ENCODE data around the gene ENPP7. TPM values are rescaled to one million over a fixed set of nuclear protein-coding genes. Genes with fewer than 3 reads are reported as not detected.

The ENPP7 gene
- total RNA-seq, 1 donor from 2014 or later, result not detected

DNA sequence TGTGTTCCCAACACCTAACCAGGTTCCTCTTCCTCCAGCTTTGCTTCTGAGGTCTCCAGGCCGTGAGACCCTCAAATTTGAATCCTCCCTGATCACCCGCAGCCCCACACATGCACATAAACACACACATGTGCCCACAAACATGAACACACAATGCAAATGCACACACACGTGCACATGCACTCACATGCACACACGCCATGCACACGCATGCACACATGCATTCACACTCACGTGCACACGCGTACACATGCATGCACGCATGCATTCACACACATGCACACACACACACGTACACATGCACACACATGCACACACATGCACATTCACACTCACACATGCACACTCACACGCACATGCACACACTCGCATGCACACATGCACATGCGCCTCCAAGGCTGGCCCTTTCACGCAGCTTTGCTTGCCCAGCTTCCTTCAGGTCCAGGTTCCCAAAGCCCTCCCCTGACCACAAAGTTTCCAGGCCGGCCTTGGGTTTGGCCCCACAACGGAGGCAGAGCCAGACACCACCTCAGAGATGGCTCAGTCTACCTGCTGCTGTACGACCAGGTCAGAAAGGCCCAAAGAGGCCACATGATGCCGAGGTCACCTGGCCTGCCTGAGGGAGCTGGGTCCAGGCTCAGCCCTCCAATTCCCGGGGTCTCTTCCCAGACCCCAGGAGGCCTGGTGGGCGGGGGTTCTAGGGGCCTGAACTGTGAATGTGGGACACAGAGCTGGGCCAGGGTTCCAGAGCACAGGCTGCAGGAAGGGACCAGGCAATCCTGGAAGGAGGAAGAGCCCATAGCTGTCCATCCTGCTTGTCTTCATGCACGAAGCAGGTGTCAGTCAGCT lies 39.5 kb upstream of the ENPP7 start:
- H3K4me3 Mint-ChIP-seq (ENCODE audit: unreplicated experiment), result no peak overlapping the region
- DNase-seq (ENCODE audit: low spot score), result no peak
- no peak for TF ChIP-seq CTCF (IDR thresholded peaks at IDR 0.05; ENCODE audit: unreplicated experiment)
- H3K9me3 Mint-ChIP-seq (ENCODE audit: unreplicated experiment), result no peaks in the 10 kb centered on the region
- no peaks in the 10 kb centered on the region for H3K27me3 Mint-ChIP-seq (ENCODE audit: unreplicated experiment)
- no peak overlapping the region for H3K27ac Mint-ChIP-seq (ENCODE audit: unreplicated experiment)
- H3K36me3 Mint-ChIP-seq (ENCODE audit: low read depth, unreplicated experiment), result no peaks in the 10 kb centered on the region
- no peaks in the 10 kb centered on the region for H3K4me1 Mint-ChIP-seq (ENCODE audit: unreplicated experiment)

GRCh38 chr17:79691931-79692330 lies 38.8 kb upstream of the ENPP7 start:
- DNase-seq (ENCODE audit: low spot score), result no peak
- Mint-ChIP-seq H3K9me3 (ENCODE audit: unreplicated experiment) (no peaks in the 10 kb centered on the region), H3K27ac (ENCODE audit: unreplicated experiment) (no peak overlapping the region), H3K36me3 (ENCODE audit: low read depth, unreplicated experiment) (no peaks in the 10 kb centered on the region), H3K4me3 (ENCODE audit: unreplicated experiment) (no peak overlapping the region), H3K27me3 (ENCODE audit: unreplicated experiment) (peaks cover 2% of the 10 kb centered on the region), H3K4me1 (ENCODE audit: unreplicated experiment) (no peaks in the 10 kb centered on the region)
- no peak for TF ChIP-seq CTCF (IDR thresholded peaks at IDR 0.05; ENCODE audit: unreplicated experiment)

DNA sequence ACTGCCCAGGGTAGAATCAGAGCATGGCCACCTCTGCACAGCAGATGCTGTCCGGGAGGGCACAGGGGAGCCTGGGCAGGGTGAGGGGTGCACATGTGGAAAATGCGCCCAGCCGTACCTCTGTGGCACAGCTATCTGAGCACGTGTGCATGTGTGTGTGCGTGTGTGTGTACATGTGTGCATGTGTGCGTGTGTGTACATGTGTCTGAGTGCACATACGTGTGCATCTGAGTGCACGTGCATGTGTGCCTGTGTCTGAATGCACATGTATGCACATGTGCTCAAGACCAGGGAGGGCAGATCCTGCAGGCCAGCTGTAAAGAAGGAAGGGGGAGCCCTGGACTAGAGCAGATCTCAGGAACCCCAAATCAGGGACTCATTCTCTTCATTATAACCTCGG lies 37.3 kb upstream of the ENPP7 start:
- Mint-ChIP-seq H3K27ac (ENCODE audit: unreplicated experiment) (no peak overlapping the region), H3K36me3 (ENCODE audit: low read depth, unreplicated experiment) (no peaks in the 10 kb centered on the region), H3K9me3 (ENCODE audit: unreplicated experiment) (no peaks in the 10 kb centered on the region), H3K4me1 (ENCODE audit: unreplicated experiment) (no peaks in the 10 kb centered on the region), H3K4me3 (ENCODE audit: unreplicated experiment) (no peak overlapping the region), H3K27me3 (ENCODE audit: unreplicated experiment) (peaks cover 6% of the 10 kb centered on the region)
- no peak for TF ChIP-seq CTCF (IDR thresholded peaks at IDR 0.05; ENCODE audit: unreplicated experiment)
- DNase-seq (ENCODE audit: low spot score), result no peak

DNA sequence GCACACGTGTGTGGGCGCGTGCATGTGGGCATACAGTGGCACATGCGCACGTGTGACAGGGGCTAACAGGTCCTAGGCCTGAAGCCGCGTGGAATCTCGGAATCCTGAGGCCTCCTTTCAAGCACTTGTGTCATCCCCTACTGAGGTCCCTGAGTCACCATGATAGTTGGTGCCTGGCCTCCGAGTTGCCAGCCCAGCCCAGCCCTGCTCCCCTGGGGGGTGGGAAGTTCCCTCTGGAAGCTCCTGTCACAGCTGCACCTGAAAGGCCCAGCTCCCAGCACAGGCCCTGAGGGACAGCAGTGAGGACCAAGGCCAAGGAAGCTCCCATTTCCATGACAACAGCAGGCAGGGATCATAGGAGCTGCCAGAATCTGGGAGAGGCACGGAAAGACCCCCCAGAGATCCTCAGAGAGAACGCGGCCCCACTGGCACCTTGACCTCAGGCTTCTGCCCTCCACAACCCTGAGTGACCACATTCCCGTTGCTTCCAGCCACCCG lies 35.4 kb upstream of the ENPP7 start:
- no peak for TF ChIP-seq CTCF (IDR thresholded peaks at IDR 0.05; ENCODE audit: unreplicated experiment)
- Mint-ChIP-seq H3K27me3 (ENCODE audit: unreplicated experiment) (peaks cover 6% of the 10 kb centered on the region), H3K4me3 (ENCODE audit: unreplicated experiment) (no peak overlapping the region), H3K36me3 (ENCODE audit: low read depth, unreplicated experiment) (no peaks in the 10 kb centered on the region), H3K4me1 (ENCODE audit: unreplicated experiment) (no peaks in the 10 kb centered on the region), H3K9me3 (ENCODE audit: unreplicated experiment) (no peaks in the 10 kb centered on the region), H3K27ac (ENCODE audit: unreplicated experiment) (no peak overlapping the region)
- no peak for DNase-seq (ENCODE audit: low spot score)
